Gastrocnemius medialis (tissue), 4 donors: ENCODE data around the gene PRICKLE1.

Experiments used
- POLR2A ChIP-seq, 2 donors: fragments of 450-650 bp; IDR thresholded peaks; one replicate each; pipeline ENCODE4 v1.6.1; 2017; ENCODE audit warnings: antibody characterized with exemption in 2 of 2, mild to moderate bottlenecking in 2 of 2, moderate library complexity in 2 of 2
- TF ChIP-seq, protein P1 (sequence below), 5 experiments: fragments of 450-650 bp in 3 of 5; fragments of 200-600 bp in 2 of 5; sonication (generic) in 2 of 5; IDR thresholded peaks in 4 of 5; conservative IDR thresholded peaks in 1 of 5; 1 replicate in 4 of 5; 2 replicates in 1 of 5; pipeline ENCODE4 v1.5.1; 2016 to 2019; ENCODE audit warnings: antibody characterized with exemption in 5 of 5, mild to moderate bottlenecking in 3 of 5, moderate library complexity in 3 of 5

DNA sequence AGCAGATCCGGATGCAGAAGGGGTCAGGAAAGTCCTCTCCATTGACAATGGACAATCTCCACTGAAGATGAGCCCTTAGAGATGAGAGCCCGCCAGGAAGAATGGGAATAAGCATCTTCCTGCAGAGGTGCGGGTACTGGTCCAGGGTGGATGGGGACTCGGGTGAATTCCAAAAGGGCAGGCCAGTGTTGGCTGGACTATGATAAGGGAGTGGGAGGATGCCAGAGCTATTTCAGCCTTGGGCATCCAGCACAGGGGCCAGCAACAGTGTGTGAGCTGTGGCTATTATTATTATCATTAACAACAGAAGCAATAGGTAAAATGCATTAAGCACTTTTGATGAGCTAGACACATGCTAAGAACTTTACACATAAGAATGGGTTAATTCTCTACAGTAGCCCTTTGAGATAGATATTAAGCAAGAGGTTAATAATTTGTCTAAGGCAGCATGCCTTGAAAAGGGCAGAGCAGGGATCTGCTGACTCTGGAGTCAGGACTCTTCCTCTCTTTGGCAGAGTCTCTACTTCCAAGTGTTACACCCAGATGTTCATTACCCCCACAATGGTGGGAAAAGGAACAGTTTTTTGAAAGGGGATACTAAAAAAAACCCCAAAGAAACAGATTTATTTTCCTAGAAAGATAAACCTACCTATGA, 55.2 kb downstream of the PRICKLE1 start:
- TF ChIP-seq, protein P1, sequence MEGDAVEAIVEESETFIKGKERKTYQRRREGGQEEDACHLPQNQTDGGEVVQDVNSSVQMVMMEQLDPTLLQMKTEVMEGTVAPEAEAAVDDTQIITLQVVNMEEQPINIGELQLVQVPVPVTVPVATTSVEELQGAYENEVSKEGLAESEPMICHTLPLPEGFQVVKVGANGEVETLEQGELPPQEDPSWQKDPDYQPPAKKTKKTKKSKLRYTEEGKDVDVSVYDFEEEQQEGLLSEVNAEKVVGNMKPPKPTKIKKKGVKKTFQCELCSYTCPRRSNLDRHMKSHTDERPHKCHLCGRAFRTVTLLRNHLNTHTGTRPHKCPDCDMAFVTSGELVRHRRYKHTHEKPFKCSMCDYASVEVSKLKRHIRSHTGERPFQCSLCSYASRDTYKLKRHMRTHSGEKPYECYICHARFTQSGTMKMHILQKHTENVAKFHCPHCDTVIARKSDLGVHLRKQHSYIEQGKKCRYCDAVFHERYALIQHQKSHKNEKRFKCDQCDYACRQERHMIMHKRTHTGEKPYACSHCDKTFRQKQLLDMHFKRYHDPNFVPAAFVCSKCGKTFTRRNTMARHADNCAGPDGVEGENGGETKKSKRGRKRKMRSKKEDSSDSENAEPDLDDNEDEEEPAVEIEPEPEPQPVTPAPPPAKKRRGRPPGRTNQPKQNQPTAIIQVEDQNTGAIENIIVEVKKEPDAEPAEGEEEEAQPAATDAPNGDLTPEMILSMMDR (IDR thresholded peaks at IDR 0.05 in 4 of 5, conservative IDR thresholded peaks at IDR 0.05 in 1 of 5), result no peak
- TF ChIP-seq POLR2A (IDR thresholded peaks at IDR 0.05), result no peak
